Retinal pigment epithelial cell (primary cell): ENCODE data around the gene ACTL7A.
A peak's percentile ranks its signal among the peaks of the same experiment; 100 is the strongest.

Source experiments
- DNase-seq: peaks from one replicate; pipeline ENCODE4 v3.0.0-alpha.2; 2010; ENCODE audit warnings: low read depth
- H3K4me3 ChIP-seq: 2 replicates; pipeline ENCODE4 v1.5.1; 2011; ENCODE audit warnings: mild to moderate bottlenecking, low read length, control low read depth, moderate library complexity
- TF ChIP-seq, protein P1 (sequence below): conservative IDR thresholded peaks from 2 replicates; pipeline ENCODE4 v1.5.1; 2011; ENCODE audit warnings: low read depth, low read length, control low read depth, inconsistent platforms

Gene ACTL7A

DNA sequence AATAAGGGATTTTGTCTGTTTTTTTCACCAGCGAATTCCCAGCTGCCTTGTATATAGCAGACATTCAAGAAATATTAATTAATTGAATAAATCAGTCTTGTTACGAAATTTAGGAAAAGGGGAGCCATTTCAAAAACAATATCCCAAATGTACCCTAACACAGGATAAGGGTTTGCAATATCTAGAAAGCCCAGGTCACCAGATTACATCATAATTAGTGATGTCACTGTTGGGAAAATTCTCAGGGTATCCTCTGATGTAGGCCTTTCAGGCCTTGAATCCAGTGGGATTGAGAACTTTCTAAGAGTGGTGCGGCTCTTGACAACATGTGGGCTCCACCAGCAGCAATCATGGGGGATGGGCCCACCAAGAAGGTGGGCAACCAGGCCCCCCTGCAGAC lies at the start of gene ACTL7A:
TSS of gene ACTL7A (plus strand) at position 270 of the 400 bp plus-strand sequence. CDS start at position 327, 57 bp downstream.
- H3K4me3 ChIP-seq, result no peak within 1 kb of the TSS
- TF ChIP-seq, protein P1, sequence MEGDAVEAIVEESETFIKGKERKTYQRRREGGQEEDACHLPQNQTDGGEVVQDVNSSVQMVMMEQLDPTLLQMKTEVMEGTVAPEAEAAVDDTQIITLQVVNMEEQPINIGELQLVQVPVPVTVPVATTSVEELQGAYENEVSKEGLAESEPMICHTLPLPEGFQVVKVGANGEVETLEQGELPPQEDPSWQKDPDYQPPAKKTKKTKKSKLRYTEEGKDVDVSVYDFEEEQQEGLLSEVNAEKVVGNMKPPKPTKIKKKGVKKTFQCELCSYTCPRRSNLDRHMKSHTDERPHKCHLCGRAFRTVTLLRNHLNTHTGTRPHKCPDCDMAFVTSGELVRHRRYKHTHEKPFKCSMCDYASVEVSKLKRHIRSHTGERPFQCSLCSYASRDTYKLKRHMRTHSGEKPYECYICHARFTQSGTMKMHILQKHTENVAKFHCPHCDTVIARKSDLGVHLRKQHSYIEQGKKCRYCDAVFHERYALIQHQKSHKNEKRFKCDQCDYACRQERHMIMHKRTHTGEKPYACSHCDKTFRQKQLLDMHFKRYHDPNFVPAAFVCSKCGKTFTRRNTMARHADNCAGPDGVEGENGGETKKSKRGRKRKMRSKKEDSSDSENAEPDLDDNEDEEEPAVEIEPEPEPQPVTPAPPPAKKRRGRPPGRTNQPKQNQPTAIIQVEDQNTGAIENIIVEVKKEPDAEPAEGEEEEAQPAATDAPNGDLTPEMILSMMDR, result no peak
- no peak for DNase-seq

DNA sequence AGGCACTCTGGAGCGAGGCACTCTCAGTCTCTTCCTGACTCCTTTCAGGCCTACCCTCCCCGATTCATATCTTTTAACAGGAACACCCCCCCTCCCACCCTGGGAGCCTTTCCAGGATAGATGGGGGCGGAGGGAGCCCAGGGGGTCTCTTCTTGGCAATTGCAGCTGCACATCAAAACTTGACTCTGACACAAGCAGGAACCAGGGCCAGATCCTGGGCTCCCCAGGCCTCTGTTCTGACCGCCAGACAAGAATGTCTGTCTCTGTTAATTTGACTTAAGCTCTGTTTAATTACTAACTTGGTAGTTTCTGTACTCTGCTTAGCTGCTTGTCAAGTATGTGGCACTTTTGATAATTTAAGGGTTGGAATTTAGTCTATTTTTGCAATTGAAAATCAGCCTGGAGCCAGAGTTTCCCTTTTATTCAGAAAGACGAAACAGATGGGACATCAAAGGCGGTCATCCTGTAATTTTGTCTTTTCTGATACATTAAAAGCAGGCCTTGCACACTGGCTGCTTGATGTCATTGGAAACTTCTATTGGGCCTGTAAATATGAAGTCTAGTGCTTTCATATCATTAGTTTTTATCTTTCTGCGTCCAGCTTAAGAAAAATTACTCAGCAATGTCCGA lies 49.6 kb upstream of the ACTL7A start:
- no peak overlapping the region for H3K4me3 ChIP-seq
- TF ChIP-seq, protein P1, result no peak
- peak; percentile 34 for DNase-seq

DNA sequence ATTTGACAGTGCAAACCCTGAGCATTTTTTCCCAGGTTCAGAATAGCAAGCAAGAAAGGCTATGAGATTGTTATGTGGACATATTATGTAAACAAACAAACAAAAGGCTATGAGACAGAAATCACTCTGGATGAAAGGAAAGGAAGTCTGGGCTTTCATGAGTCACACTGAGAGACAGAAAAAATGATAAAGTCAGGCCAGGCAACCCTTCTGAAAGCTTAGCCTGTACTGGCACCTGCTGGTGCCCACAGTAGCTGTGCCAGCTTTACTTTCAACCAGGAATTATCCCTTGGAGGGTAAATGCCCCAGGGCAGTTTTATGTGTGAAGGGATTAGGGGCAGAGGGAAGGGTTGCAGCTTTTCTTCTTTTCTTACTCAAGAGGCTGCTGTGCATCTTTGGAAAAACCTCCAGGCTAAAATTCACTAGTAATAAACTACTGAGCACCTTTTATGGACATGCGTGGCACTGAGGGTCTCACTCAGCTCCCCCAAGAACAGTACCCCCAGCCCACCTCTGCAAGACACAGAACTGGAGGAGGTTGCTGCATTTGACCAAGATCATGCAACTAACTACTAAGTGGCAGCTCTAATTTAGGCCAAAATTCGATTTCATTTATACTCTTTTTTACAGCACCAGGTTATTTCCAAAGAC lies 48.0 kb upstream of the ACTL7A start:
- peak; percentile 48 for DNase-seq
- no peak overlapping the region for H3K4me3 ChIP-seq
- TF ChIP-seq, protein P1, result peak; percentile 88

GRCh38 chr9:108815156-108815555 lies 46.9 kb upstream of the ACTL7A start:
- TF ChIP-seq, protein P1, result no peak
- no peak for DNase-seq
- H3K4me3 ChIP-seq, result no peak overlapping the region

DNA sequence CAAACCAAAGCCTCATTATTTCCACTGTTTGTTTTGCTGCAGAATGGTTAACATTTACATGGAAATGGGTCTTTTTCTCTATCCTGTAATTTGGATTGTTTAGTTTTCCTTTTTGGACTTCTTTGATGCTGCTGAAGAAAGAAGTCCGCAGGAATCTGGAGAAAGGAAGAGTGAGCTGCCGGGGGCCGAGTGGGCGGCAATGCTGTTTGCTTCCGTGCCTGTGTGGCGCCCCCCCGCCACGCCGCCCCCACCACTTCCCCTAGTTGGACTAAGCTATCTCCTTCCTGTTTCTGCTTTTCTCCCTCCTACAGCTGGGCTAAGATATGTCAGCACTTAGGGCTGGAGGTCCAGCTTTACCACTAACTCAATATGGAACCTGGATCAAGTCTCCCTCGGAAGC lies 46.0 kb upstream of the ACTL7A start:
- no peak overlapping the region for H3K4me3 ChIP-seq
- TF ChIP-seq, protein P1, result no peak
- DNase-seq, result no peak

- no peak overlapping the region for H3K4me3 ChIP-seq
- DNase-seq, result no peak
- TF ChIP-seq, protein P1, result no peak
Observed at GRCh38 chr9:108823829-108824228, 38.2 kb upstream of the ACTL7A start.

GRCh38 chr9:108830272-108830671 lies 31.8 kb upstream of the ACTL7A start:
- DNase-seq, result no peak
- TF ChIP-seq, protein P1, result no peak

More at GRCh38 chr9:108830272-108830671, 31.8 kb upstream of the ACTL7A start:
- no peak overlapping the region for H3K4me3 ChIP-seq
